Stimulated activated CD4-positive, alpha-beta T cell treated with anti-CD3 and anti-CD28 coated beads, TNF-alpha, amount 100 ng/mL, for 48 hours (primary cell): ENCODE measurements around the gene SHISA6.

Source experiments
- DNase-seq, 3 donors: peaks; one replicate each; pipeline ENCODE4 v3.0.0-alpha.2; 2020; ENCODE audit warnings: low read depth in 3 of 3

Gene SHISA6

GRCh38 chr17:11583306-11583992, 342.4 kb downstream of the SHISA6 start:
- DNase-seq, result no peak

GRCh38 chr17:11589716-11590115, 348.7 kb downstream of the SHISA6 start:
- DNase-seq, result no peak

GRCh38 chr17:11598274-11599221, 357.5 kb downstream of the SHISA6 start, which contains the start of gene DNAH9:
TSS of gene DNAH9 (plus strand) at chr17:11598470. CDS start at chr17:11598499, 29 bp downstream.
- DNase-seq, result peak in 2 of 3 donors; percentile 25 to 30

- DNase-seq, result no peak
Observed at GRCh38 chr17:11601661-11602060, 360.6 kb downstream of the SHISA6 start.

DNA sequence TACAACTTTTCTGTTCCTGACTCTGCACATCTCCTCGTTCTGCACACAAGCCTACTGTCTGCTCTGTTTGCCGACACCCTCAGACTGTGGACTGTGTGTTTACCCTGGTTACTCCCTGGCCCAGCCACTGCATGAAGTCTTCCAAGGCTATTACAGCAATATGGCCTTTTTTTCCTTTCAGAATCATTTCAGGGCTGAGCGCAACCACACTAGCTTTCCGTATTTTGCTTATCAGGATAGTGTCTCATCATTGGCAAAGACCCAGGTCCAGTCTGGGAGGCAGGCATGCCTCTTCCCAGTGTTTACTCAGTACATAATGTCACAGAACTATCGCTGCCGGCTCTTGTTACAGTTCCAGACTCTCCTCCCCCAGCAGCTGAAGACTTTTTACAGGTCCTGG, 367.4 kb downstream of the SHISA6 start:
- DNase-seq, result no peak

DNA sequence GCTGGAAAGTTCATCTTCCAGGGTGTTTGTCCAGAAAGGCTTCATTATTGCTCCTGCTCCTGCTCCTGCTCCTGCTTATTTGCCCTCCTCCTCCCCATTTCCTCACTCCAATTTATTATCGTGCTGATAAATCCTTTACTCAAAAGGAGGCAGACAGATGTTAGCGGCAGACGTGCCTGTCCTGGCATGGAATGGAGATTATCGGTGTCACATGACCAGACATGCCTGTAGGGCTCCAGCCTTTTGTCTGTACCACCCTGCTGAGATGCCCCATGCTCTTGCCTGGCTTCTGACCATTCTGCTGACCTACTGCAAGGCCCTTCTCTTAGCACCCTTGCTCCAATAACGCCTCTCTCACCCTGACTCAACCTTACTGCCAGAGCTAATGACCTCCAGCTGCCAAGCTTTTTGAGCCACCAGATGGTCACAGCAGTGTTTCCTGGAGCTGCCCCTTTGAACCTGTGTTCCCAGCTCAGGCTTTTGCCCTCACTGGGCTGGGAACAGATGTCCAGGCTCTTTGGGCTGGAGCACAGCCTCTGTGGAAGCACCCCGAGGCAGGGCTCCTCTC, 370.1 kb downstream of the SHISA6 start:
- no peak for DNase-seq

DNA sequence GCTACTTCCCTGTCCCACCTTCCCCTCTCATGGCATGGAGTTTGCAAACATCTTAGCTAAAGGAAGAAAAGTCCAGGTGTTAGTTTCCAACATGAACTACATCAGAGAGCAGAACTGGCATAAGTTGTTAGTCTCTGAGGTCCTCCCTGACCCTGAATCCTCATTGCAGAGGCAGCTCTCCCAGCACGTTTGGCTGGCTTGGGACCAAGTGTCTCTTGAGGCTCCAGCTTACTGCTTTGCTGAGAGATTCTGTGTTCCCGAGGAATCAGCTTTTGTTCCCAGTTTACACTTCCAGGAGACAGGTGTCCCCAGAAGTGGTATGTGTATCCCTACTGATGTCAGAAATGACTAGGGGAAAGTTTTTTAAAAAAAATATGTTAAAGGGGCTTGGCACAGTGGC, 371.9 kb downstream of the SHISA6 start:
- DNase-seq, result no peak
